NCI-H69 (cell line): Measurements from ENCODE around the gene UBE2Q1.
A peak's percentile ranks its signal among the peaks of the same experiment; 100 is the strongest.

Experiments used
- DNase-seq: peaks from one replicate; lab custom pipeline; 2025; lab: John Stamatoyannopoulos, UW

UBE2Q1 gene

GRCh38 chr1:154577346-154578057 is 19.0 kb upstream of the UBE2Q1 start:
- DNase-seq: no peak

- no peak for DNase-seq
Observed at GRCh38 chr1:154575951-154576566, 17.6 kb upstream of the UBE2Q1 start.

- no peak for DNase-seq
Observed at GRCh38 chr1:154575147-154575927, 16.9 kb upstream of the UBE2Q1 start.

GRCh38 chr1:154574716-154575115 is 16.3 kb upstream of the UBE2Q1 start:
- DNase-seq: peak; percentile 49

GRCh38 chr1:154573168-154573510 is 14.7 kb upstream of the UBE2Q1 start:
- no peak for DNase-seq

GRCh38 chr1:154572468-154573167 is 14.2 kb upstream of the UBE2Q1 start:
- no peak for DNase-seq

GRCh38 chr1:154571964-154572288 is 13.5 kb upstream of the UBE2Q1 start:
- DNase-seq: no peak

- DNase-seq: no peak
Observed at GRCh38 chr1:154571244-154571963, 12.9 kb upstream of the UBE2Q1 start.

GRCh38 chr1:154568157-154568815 is 9.8 kb upstream of the UBE2Q1 start:
- peak; percentile 34 for DNase-seq

- peak; percentile 92 for DNase-seq
Observed at GRCh38 chr1:154567386-154568156, 9.1 kb upstream of the UBE2Q1 start, which contains the start of gene CHRNB2. Gene CHRNB2 (plus strand): TSS chr1:154567778. CDS start chr1:154568045, 267 bp downstream.

GRCh38 chr1:154565876-154566275 is 7.4 kb upstream of the UBE2Q1 start:
- no peak for DNase-seq

GRCh38 chr1:154559466-154560044 is 1.1 kb upstream of the UBE2Q1 start:
- DNase-seq: peak; percentile 96

- DNase-seq: peak; percentile 100
Observed at GRCh38 chr1:154558720-154559465, 431 bp upstream of the UBE2Q1 start.

GRCh38 chr1:154557248-154557938 is 1.1 kb downstream of the UBE2Q1 start:
- DNase-seq: no peak

- DNase-seq: no peak
Observed at GRCh38 chr1:154556422-154556821, 2.0 kb downstream of the UBE2Q1 start.

GRCh38 chr1:154553056-154554030 is 5.1 kb downstream of the UBE2Q1 start:
- no peak for DNase-seq

GRCh38 chr1:154552036-154552435 is 6.4 kb downstream of the UBE2Q1 start:
- no peak for DNase-seq

- no peak for DNase-seq
Observed at GRCh38 chr1:154551474-154551873, 7.0 kb downstream of the UBE2Q1 start.
